Ishikawa (cell line): Measurements from ENCODE around the gene HYDIN.

Experiments
- CEBPB ChIP-seq: IDR thresholded peaks from 2 replicates; pipeline ENCODE4 v1.6.1; 2012
- CREB1 ChIP-seq: IDR thresholded peaks from 2 replicates; pipeline ENCODE4 v1.6.1; 2012; ENCODE audit warnings: low read depth
- EP300 ChIP-seq: IDR thresholded peaks from 2 replicates; pipeline ENCODE4 v1.6.1; 2012; ENCODE audit warnings: borderline replicate concordance
- MAX ChIP-seq: IDR thresholded peaks from 2 replicates; pipeline ENCODE4 v1.6.1; 2012
- RAD21 ChIP-seq: IDR thresholded peaks from 2 replicates; pipeline ENCODE4 v1.6.1; 2012; ENCODE audit warnings: low read depth
- REST ChIP-seq: IDR thresholded peaks from 2 replicates; pipeline ENCODE4 v1.6.1; 2012; ENCODE audit warnings: low read depth, mild to moderate bottlenecking
- TAF1 ChIP-seq: IDR thresholded peaks from 2 replicates; pipeline ENCODE4 v1.6.1; 2012; ENCODE audit warnings: low read depth, mild to moderate bottlenecking
- USF1 ChIP-seq: IDR thresholded peaks from 2 replicates; pipeline ENCODE4 v1.6.1; 2012
- YY1 ChIP-seq: IDR thresholded peaks from 2 replicates; pipeline ENCODE4 v1.6.1; 2012; ENCODE audit warnings: low read depth

- TF ChIP-seq MAX (no peak), YY1 (no peak), TAF1 (no peak), REST (no peak), RAD21 (no peak), EP300 (no peak), CREB1 (no peak), CEBPB (no peak), USF1 (no peak)
Measured at GRCh38 chr16:71263582-71263981, 33.1 kb upstream of the HYDIN start.
